Activated T-cell treated with anti-CD3 and anti-CD28 coated beads for 4 hours (primary cell): ENCODE measurements around the gene DRD5.

Experiments used
- DNase-seq: peaks from one replicate; pipeline ENCODE4 v3.0.0-alpha.2; 2020

The DRD5 gene

GRCh38 chr4:9820343-9820742, 38.9 kb downstream of the DRD5 start:
- no peak for DNase-seq

- DNase-seq = no peak
Measured at GRCh38 chr4:9825049-9825448, 43.6 kb downstream of the DRD5 start.

- no peak for DNase-seq
Measured at GRCh38 chr4:9826551-9826950, 45.1 kb downstream of the DRD5 start.

GRCh38 chr4:9832640-9833039, 51.2 kb downstream of the DRD5 start:
- DNase-seq = no peak

- DNase-seq = no peak
Measured at GRCh38 chr4:9833421-9833820, 52.0 kb downstream of the DRD5 start.
